Colonic mucosa (tissue), 4 donors: Measurements from ENCODE around the gene RXFP4. TPM values are rescaled to one million over a fixed set of nuclear protein-coding genes. Genes with fewer than 3 reads are reported as not detected.

ENCODE experiments used
- DNase-seq: peaks from one replicate; pipeline ENCODE4 v3.0.0-alpha.2; 2020
- H3K27ac ChIP-seq: fragments of 200-600 bp; one replicate; pipeline ENCODE4 v1.8.0; 2021
- H3K27me3 ChIP-seq: fragments of 200-600 bp; one replicate; pipeline ENCODE4 v1.8.0; 2021
- H3K36me3 ChIP-seq: fragments of 200-600 bp; one replicate; pipeline ENCODE4 v1.8.0; 2021
- H3K4me1 ChIP-seq: fragments of 200-600 bp; one replicate; pipeline ENCODE4 v1.8.0; 2021; ENCODE audit warnings: mild to moderate bottlenecking
- H3K4me3 ChIP-seq: fragments of 200-600 bp; one replicate; pipeline ENCODE4 v1.8.0; 2021
- H3K9ac ChIP-seq, 2 donors: one replicate each; pipeline ENCODE4 v1.7.0; 2013; ENCODE audit warnings: control low read depth in 2 of 2, low read depth in 2 of 2, low read length in 2 of 2
- H3K9me3 ChIP-seq: fragments of 200-600 bp; one replicate; pipeline ENCODE4 v1.8.0; 2021
- intact Hi-C: fragments of 100-400 bp; cut with DNase I; formaldehyde crosslinking; loops from one replicate; pipeline ENCODE4 v1.14.1; 2022
- total RNA-seq, 2 donors: library from RNA; stranded (reverse); fragmentation: NEBNext Ultra II Directional in 1 of 2; extraction: Animal tissue kit (Norgen Biotek cat#: 25700) in 1 of 2; gene quantifications; one replicate each; pipeline ENCODE4 v1.2.1, GENCODE V29; 2021
- TF ChIP-seq, protein P1 (sequence below): fragments of 200-600 bp; IDR thresholded peaks from one replicate; pipeline ENCODE4 v1.8.0; 2022; ENCODE audit warnings: antibody characterized with exemption, mild to moderate bottlenecking
- donor health status: healthy.
- donor health status: DM: no; HTN: no; CAD: no.
- donor health status: DM: no; HTN: no; CAD: no.

Gene RXFP4
- total RNA-seq, 2 donors from 2014 or later = 4.2 to 4.6 TPM

DNA sequence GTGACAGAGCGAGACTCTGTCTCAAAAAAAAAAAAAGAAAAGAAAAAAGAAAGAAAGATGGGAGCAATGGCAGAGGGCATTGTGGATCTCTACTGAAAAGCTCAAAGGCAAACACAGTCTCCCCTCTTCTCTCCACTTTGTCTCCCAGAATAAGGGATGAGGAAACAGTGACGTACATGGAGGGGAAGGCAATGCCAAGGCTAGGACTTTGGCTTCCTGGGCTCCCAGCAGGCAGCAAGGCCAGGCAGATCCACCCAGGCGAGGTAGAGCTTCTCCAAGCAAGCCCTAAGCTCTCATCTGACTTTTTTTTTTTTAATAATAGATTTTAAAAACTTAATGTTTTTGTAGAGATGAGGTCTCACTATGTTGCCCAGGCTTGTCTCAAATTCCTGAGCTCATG lies 32.3 kb downstream of the RXFP4 start:
- Histone ChIP-seq H3K9me3 (no peaks in the 10 kb centered on the region), H3K27ac (no peak overlapping the region), H3K36me3 (no peaks in the 10 kb centered on the region), H3K4me3 (no peak overlapping the region), H3K27me3 (no peaks in the 10 kb centered on the region), H3K4me1 (peaks cover 4% of the 10 kb centered on the region), H3K9ac (no peak overlapping the region)
- TF ChIP-seq, protein P1, sequence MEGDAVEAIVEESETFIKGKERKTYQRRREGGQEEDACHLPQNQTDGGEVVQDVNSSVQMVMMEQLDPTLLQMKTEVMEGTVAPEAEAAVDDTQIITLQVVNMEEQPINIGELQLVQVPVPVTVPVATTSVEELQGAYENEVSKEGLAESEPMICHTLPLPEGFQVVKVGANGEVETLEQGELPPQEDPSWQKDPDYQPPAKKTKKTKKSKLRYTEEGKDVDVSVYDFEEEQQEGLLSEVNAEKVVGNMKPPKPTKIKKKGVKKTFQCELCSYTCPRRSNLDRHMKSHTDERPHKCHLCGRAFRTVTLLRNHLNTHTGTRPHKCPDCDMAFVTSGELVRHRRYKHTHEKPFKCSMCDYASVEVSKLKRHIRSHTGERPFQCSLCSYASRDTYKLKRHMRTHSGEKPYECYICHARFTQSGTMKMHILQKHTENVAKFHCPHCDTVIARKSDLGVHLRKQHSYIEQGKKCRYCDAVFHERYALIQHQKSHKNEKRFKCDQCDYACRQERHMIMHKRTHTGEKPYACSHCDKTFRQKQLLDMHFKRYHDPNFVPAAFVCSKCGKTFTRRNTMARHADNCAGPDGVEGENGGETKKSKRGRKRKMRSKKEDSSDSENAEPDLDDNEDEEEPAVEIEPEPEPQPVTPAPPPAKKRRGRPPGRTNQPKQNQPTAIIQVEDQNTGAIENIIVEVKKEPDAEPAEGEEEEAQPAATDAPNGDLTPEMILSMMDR = no peak
- intact Hi-C loops = no loop called here
- DNase-seq = no peak

DNA sequence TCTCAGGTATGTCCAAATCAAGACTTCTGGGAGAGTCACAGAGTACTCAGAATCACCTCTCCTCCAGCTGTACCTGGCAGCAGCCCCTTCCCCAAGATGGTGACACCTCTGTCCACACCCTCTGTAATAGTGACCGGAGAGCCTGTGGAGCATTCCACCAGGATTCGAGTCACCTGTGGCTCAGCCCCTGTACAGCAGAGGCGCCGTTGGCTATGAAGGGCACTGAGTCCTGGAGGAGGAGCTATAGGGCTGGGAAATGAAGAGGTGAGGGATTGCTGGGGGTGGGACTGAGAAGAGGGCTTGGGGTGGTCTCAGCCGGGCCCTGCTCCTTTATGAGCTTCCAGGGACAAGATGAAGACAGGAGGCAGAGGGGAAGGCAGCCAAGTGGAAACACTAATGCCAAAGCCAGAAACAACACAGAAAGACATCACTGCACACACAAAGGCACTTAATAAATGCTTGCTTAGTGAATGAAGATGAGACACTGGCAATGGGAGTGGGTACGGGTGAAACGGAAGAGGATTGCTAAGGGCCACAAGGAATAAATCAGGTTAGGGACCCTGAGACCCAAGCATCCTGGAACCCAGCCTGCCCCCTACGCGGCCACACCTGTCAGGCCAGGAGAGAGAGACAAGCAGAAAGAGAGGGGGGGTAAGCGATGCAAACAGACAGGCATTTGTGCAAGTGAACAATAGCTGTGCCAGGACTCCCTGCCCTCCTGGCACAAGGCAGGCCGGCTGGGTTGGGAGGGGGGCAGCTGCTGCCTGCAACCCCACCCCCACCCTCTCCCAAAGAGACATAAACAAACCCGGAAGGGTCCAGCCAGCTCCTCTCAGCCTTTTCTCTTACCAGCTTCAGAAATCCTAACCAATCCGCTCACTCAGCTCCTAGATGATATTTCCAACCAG lies 33.0 kb downstream of the RXFP4 start:
- Histone ChIP-seq H3K9ac (peak overlapping the region; percentile 14 to 93), H3K4me3 (peak overlapping the region; percentile 6), H3K27me3 (no peaks in the 10 kb centered on the region), H3K4me1 (peaks cover 4% of the 10 kb centered on the region), H3K27ac (peak overlapping the region; percentile 8), H3K36me3 (no peaks in the 10 kb centered on the region), H3K9me3 (no peaks in the 10 kb centered on the region)
- intact Hi-C loops = no loop called here
- TF ChIP-seq, protein P1 = no peak
- DNase-seq = no peak

DNA sequence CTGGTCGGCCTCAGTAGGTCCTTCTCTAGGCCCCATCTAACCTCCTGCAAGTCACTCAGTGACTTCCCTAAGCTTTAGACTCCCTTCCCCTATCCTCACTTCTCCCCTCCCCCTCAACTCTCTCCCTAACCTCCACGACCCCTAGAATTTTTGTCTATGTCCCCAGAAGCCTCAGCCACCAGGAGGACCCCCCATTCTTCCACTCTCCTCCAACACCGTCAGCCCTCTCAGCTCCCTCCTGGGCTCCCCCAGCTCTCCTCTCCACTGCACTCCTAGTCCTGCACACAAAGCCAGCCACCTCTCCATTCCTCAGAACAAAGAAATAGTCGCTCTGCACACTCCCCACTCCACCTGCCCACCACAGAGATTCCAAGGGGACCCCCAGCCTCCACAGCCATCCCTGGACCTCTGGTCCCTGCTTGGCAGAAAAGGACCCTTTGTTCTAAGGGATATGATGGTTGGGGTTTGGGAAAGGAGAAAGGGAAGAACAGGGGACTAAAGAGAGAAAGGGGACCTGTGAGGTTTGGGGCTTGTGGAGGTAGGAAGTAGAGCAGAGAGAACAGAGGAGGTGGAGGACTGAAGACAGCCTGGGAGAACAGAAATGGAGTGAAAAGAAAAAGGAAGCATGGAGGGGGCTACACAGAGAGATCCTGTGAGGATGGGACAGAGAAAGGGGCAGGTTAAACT lies 34.1 kb downstream of the RXFP4 start:
- H3K4me3 ChIP-seq = peak overlapping the region; percentile 87
- no peaks in the 10 kb centered on the region for H3K9me3 ChIP-seq
- DNase-seq = no peak
- H3K4me1 ChIP-seq = peaks cover 9% of the 10 kb centered on the region
- peak overlapping the region; percentile 87 for H3K27ac ChIP-seq
- H3K27me3 ChIP-seq = no peaks in the 10 kb centered on the region
- H3K9ac ChIP-seq = peak overlapping the region; percentile 90 to 93
- TF ChIP-seq, protein P1 = no peak
- H3K36me3 ChIP-seq = no peaks in the 10 kb centered on the region
- intact Hi-C loops = no loop called here

DNA sequence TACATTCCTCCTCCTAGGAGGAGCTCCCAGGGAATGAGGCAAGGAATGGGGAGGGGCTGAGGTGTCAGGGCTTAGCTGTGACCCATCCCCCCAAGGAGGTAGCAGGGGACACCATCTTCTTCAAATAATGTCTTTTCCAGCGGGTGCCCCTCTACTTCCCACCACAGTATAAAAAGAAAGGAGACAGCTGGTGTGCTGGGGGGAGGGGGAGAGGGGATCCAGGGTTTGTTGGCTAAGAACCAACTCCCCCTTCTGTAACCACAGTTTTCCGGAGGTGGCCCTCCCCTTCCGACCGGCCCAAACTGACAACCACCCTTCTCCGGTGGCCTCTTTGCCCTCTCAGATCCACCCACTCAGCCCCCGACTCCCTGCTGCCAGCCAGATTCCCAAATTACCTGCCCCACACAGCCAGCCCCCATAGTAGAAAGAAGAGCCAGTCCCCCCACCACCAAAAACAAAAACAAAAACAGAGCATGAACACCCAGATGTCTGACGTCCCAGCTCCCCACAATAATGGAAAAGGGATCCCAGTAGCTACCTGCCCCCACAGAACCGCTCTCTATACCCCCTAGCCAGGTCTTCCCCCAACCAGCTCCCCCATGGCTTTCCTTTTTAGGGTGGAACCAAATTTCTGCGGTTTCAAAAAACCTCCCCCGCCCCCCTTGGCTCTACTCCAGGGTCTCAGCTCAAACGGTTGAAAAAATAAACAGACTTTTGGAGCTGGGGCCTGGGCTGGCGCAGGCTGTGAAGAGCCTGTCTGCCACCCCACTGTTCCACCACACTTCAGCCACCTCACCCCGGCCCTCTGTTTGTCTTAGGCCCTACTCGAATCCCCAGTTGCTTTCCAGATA lies 34.8 kb downstream of the RXFP4 start:
- peak; percentile 73 for DNase-seq
- peaks cover 4% of the 10 kb centered on the region for H3K4me1 ChIP-seq
- peak overlapping the region; percentile 87 for H3K27ac ChIP-seq
- H3K27me3 ChIP-seq = no peaks in the 10 kb centered on the region
- peak overlapping the region; percentile 87 for H3K4me3 ChIP-seq
- no peaks in the 10 kb centered on the region for H3K9me3 ChIP-seq
- intact Hi-C loops = no loop called here
- TF ChIP-seq, protein P1 = no peak
- H3K36me3 ChIP-seq = no peaks in the 10 kb centered on the region
- peak overlapping the region; percentile 90 to 93 for H3K9ac ChIP-seq
